IMR-90 (cell line): ENCODE results near the gene KRT9.

ENCODE experiments used
- CEBPB ChIP-seq: IDR thresholded peaks from 2 replicates; pipeline ENCODE4 v1.6.1; 2012; ENCODE audit warnings: low read depth, low read length, improper control_type of control experiment
- CHD1 ChIP-seq: IDR thresholded peaks from 2 replicates; pipeline ENCODE4 v1.6.1; 2012; ENCODE audit warnings: low read depth, low read length, improper control_type of control experiment
- FOS ChIP-seq: fragments of 150-350 bp; IDR thresholded peaks from 2 replicates; pipeline ENCODE4 v1.6.1; 2016; ENCODE audit warnings: low read depth, low read length
- MAFK ChIP-seq: IDR thresholded peaks from 2 replicates; pipeline ENCODE4 v1.6.1; 2012; ENCODE audit warnings: low read depth, low read length, improper control_type of control experiment
- MAZ ChIP-seq: IDR thresholded peaks from 2 replicates; pipeline ENCODE4 v1.6.1; 2012; ENCODE audit warnings: low read depth, mild to moderate bottlenecking, low read length, improper control_type of control experiment, moderate library complexity, borderline replicate concordance
- MXI1 ChIP-seq: IDR thresholded peaks from 2 replicates; pipeline ENCODE4 v1.6.1; 2012; ENCODE audit warnings: low read depth, mild to moderate bottlenecking, low read length, moderate library complexity, borderline replicate concordance
- POLR2A ChIP-seq: IDR thresholded peaks from 2 replicates; pipeline ENCODE4 v1.6.1; 2012; ENCODE audit warnings: mild to moderate bottlenecking, low read depth, low read length
- RAD21 ChIP-seq: IDR thresholded peaks from 2 replicates; pipeline ENCODE4 v1.6.1; 2012; ENCODE audit warnings: low read length, improper control_type of control experiment
- RCOR1 ChIP-seq: IDR thresholded peaks from 2 replicates; pipeline ENCODE4 v1.6.1; 2012; ENCODE audit warnings: mild to moderate bottlenecking, low read length, improper control_type of control experiment; ENCODE audit not compliant: insufficient replicate concordance
- RFX5 ChIP-seq: IDR thresholded peaks from 2 replicates; pipeline ENCODE4 v1.8.0; 2012; ENCODE audit warnings: low read depth, mild to moderate bottlenecking, low read length, moderate library complexity
- SMC3 ChIP-seq: fragments of 150-350 bp; IDR thresholded peaks from 2 replicates; pipeline ENCODE4 v1.6.1; 2016; ENCODE audit warnings: low read depth, mild to moderate bottlenecking, antibody characterized with exemption, low read length, moderate library complexity
- TF ChIP-seq, protein P1 (sequence below): conservative IDR thresholded peaks from 2 replicates; pipeline ENCODE4 v1.5.1; 2012; ENCODE audit warnings: mild to moderate bottlenecking, low read depth, low read length, improper control_type of control experiment
- TF ChIP-seq, protein P2 (sequence below): fragments of 150-350 bp; IDR thresholded peaks from 2 replicates; pipeline ENCODE4 v1.6.1; 2016; ENCODE audit warnings: low read depth, mild to moderate bottlenecking, low read length, moderate library complexity, borderline replicate concordance

DNA sequence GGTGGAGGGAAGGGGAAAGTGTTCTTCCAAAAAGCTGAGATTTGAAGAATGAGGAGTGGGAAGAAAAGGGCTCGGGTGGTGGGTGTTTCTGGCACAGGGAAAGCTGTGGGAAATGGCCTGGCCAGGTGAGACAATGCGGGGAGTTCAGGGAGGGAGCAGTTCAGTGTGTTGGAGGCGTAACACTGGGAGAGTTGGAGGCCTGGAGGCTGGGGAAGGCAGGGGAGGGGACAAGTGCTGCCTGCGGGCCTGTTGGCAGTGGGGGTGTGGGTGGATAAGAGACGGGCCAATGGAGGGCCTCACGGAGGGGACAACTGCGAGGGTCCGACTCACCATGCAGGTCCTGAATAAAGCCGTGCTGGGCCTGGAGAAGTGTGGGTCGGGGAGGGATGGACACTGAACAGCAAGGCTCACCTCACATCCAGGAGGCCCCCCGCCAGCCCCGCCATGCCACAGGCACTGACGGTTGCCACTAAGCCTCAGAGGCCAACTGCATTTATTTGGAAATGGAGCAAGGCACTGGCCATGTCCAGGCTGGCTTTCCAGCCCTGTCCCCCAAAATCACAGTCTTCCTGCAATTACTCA, 25.9 kb downstream of the KRT9 start:
- TF ChIP-seq RCOR1 (no peak), MAZ (no peak), MAFK (no peak), MXI1 (no peak), POLR2A (no peak), RAD21 (no peak), CHD1 (no peak), FOS (no peak), RFX5 (no peak), CEBPB (no peak), SMC3 (no peak)
- TF ChIP-seq, protein P1, sequence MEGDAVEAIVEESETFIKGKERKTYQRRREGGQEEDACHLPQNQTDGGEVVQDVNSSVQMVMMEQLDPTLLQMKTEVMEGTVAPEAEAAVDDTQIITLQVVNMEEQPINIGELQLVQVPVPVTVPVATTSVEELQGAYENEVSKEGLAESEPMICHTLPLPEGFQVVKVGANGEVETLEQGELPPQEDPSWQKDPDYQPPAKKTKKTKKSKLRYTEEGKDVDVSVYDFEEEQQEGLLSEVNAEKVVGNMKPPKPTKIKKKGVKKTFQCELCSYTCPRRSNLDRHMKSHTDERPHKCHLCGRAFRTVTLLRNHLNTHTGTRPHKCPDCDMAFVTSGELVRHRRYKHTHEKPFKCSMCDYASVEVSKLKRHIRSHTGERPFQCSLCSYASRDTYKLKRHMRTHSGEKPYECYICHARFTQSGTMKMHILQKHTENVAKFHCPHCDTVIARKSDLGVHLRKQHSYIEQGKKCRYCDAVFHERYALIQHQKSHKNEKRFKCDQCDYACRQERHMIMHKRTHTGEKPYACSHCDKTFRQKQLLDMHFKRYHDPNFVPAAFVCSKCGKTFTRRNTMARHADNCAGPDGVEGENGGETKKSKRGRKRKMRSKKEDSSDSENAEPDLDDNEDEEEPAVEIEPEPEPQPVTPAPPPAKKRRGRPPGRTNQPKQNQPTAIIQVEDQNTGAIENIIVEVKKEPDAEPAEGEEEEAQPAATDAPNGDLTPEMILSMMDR = no peak
- TF ChIP-seq, protein P2, sequence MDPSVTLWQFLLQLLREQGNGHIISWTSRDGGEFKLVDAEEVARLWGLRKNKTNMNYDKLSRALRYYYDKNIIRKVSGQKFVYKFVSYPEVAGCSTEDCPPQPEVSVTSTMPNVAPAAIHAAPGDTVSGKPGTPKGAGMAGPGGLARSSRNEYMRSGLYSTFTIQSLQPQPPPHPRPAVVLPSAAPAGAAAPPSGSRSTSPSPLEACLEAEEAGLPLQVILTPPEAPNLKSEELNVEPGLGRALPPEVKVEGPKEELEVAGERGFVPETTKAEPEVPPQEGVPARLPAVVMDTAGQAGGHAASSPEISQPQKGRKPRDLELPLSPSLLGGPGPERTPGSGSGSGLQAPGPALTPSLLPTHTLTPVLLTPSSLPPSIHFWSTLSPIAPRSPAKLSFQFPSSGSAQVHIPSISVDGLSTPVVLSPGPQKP = no peak
